ENCODE measurements around the gene FATE1. TPM values are rescaled to one million over a fixed set of nuclear protein-coding genes. Genes with fewer than 3 reads are reported as not detected.

Gene FATE1
- total and polyA plus RNA-seq, 2 of the 8 experiments (the other 6 are each of a cell fraction or from before 2014, with no cell fraction given) = 0.12 TPM; not detected in 1

DNA sequence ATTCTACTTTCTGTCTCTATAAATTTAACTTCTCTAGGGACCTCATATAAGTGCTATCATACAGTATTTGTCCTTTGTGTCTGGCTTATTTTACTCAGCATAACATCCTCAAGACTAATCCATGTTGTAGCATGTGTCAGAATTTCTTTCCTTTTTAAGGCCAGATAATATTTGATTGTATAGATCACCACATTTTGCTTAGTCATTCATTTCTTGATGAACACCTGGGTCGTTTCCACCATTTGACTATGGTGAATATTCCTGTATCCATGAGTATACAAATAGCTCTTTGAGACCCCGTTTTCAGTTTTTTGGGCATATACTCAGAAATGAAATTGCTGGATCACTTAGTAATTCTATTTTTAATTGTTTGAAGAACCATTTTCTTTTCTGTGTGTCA, 30.7 kb downstream of the FATE1 start:
- H3K4me1 ChIP-seq (replicated peaks in 1 of 4; ENCODE audit: control insufficient read depth in 3 of 4, insufficient read depth in 4 of 4, low read length in 3 of 4) = 0 out of 7 replicates have a peak, but pooled peaks cover 0 to 2% (median 0%) of the 10 kb centered on the region in 4 experiments
- no peak for FAIRE-seq
- no peak overlapping the region for H3K4me2 ChIP-seq (ENCODE audit: insufficient read depth in 1 of 2, low read depth in 2 of 2, low read length in 2 of 2)
- H4K5ac ChIP-seq (ENCODE audit: insufficient read length, low read depth, low read length) = no peak overlapping the region
- H3K27ac ChIP-seq (ENCODE audit: low read depth, low read length) = no peak overlapping the region
- H3K56ac ChIP-seq (replicated peaks; ENCODE audit: insufficient read length, low read depth, low read length) = no peak overlapping the region
- H3K36me3 ChIP-seq (ENCODE audit: control insufficient read depth in 2 of 4, insufficient read depth in 4 of 4, low read length in 3 of 4) = no peaks in the 10 kb centered on the region
- no peaks in the 10 kb centered on the region for H3K79me1 ChIP-seq (ENCODE audit: low read depth, low read length)
- no peaks in the 10 kb centered on the region for H3K9me3 ChIP-seq (ENCODE audit: insufficient read depth in 2 of 2, low read depth in 1 of 2, low read length in 1 of 2)
- no peak for DNase-seq (ENCODE audit: low read depth in 1 of 2, low spot score in 2 of 2)
- H3K18ac ChIP-seq (ENCODE audit: extremely low read depth, low read length) = no peak overlapping the region
- H3K23ac ChIP-seq (ENCODE audit: insufficient read length) = no peak overlapping the region
- WGBS, 2 experiments (ENCODE audit: extremely low coverage in 1 of 2, insufficient coverage in 1 of 2, insufficient read length in 1 of 2, insufficient replicate concordance in 2 of 2, low coverage in 1 of 2, low lambda C conversion rate in 2 of 2, missing lambda C conversion rate in 1 of 2) = 100% methylated on average over 2 of the region's 2 CpGs; no CpG with 5 or more reads in 1 of the 2 experiments
- H2BK12ac ChIP-seq (ENCODE audit: low read depth, low read length) = no peak overlapping the region
- no peak overlapping the region for H3K4me3 ChIP-seq (ENCODE audit: extremely low read depth in 1 of 4, insufficient read depth in 2 of 4, low read depth in 3 of 4, low read length in 4 of 4)
- no peak overlapping the region for H2AFZ ChIP-seq (ENCODE audit: low read length)
- H3K4ac ChIP-seq (replicated peaks; ENCODE audit: insufficient read length, low read depth, low read length) = no peak overlapping the region
- POLR2A ChIA-PET (ENCODE audit: partially characterized antibody) = no interaction called here
- H2BK5ac ChIP-seq (ENCODE audit: low read depth, low read length) = no peak overlapping the region
- H4K8ac ChIP-seq (ENCODE audit: extremely low read depth, insufficient read depth, low read length) = no peak overlapping the region
- no peak overlapping the region for H2BK20ac ChIP-seq (ENCODE audit: low read length)
- H3K9ac ChIP-seq (replicated peaks in 1 of 4; ENCODE audit: extremely low read depth in 1 of 4, low read depth in 3 of 4, low read length in 3 of 4) = no peak overlapping the region
- H2AK5ac ChIP-seq (ENCODE audit: low read depth, low read length) = no peak overlapping the region
- no peak overlapping the region for H4K91ac ChIP-seq (replicated peaks; ENCODE audit: insufficient read length, low read length)
- CTCF ChIA-PET (ENCODE audit: partially characterized antibody) = interaction anchor here (1.2 to 1.4 kb wide), 3 partner anchors 8 to 886 kb away, joined by 3 to 6 read pairs (median 3); no protein-coding TSS in a partner anchor
- no peak overlapping the region for H2BK15ac ChIP-seq (ENCODE audit: low read length)
- no peaks in the 10 kb centered on the region; the same call in 1 of the 2 replicates for H3K23me2 ChIP-seq (ENCODE audit: low read depth, low read length)
- H3K79me2 ChIP-seq (ENCODE audit: control insufficient read depth in 1 of 2, insufficient read depth in 2 of 2, low read length in 2 of 2) = no peaks in the 10 kb centered on the region
- no peak overlapping the region for H2BK120ac ChIP-seq (replicated peaks; ENCODE audit: low read depth, low read length)
- H3K27me3 ChIP-seq (replicated peaks in 1 of 4; ENCODE audit: control insufficient read depth in 3 of 4, extremely low read depth in 1 of 4, insufficient read depth in 3 of 4, low read length in 3 of 4) = no peaks in the 10 kb centered on the region
- H4K20me1 ChIP-seq (replicated peaks in 1 of 2; ENCODE audit: control insufficient read depth in 1 of 2, insufficient read depth in 2 of 2, low read length in 2 of 2) = no peaks in the 10 kb centered on the region
- no peak overlapping the region for H3K14ac ChIP-seq (ENCODE audit: insufficient read length)
- no peak for TF ChIP-seq JUND (IDR thresholded peaks at IDR 0.05; ENCODE audit: low read length)
- no peak for TF ChIP-seq SIRT6 (IDR thresholded peaks at IDR 0.05; ENCODE audit: low read length)
- no peak for TF ChIP-seq TAF1 (IDR thresholded peaks at IDR 0.05; ENCODE audit: low read depth, low read length)
- no peak for TF ChIP-seq YY1 (IDR thresholded peaks at IDR 0.05; ENCODE audit: low read depth, low read length)
- no peak for TF ChIP-seq GABPA (IDR thresholded peaks at IDR 0.05; ENCODE audit: borderline replicate concordance, insufficient read depth, low read length)
- no peak for TF ChIP-seq JUN (IDR thresholded peaks at IDR 0.05; ENCODE audit: low read depth, low read length)
- TF ChIP-seq CHD1 (IDR thresholded peaks at IDR 0.05; ENCODE audit: low read depth, low read length) = no peak
- no peak for TF ChIP-seq FOSL1 (IDR thresholded peaks at IDR 0.05; ENCODE audit: insufficient read depth, low read depth, low read length)
- TF ChIP-seq SP2 (IDR thresholded peaks at IDR 0.05; ENCODE audit: low read length) = no peak
- no peak for TF ChIP-seq POLR2A (IDR thresholded peaks at IDR 0.05; ENCODE audit: control extremely low read depth in 1 of 2, low read depth in 2 of 2, low read length in 2 of 2)
- TF ChIP-seq RAD21 (IDR thresholded peaks at IDR 0.05 in 1 of 2, conservative IDR thresholded peaks at IDR 0.05 in 1 of 2; ENCODE audit: low read depth in 2 of 2, low read length in 2 of 2) = no peak
- no peak for TF ChIP-seq KDM1A (IDR thresholded peaks at IDR 0.05; ENCODE audit: borderline replicate concordance, low read length)
- TF ChIP-seq CBX8 (IDR thresholded peaks at IDR 0.05; ENCODE audit: borderline replicate concordance, low read depth, low read length) = no peak
- no peak for TF ChIP-seq CBX5 (IDR thresholded peaks at IDR 0.05; ENCODE audit: low read depth, low read length)
- no peak for TF ChIP-seq RBBP5 (IDR thresholded peaks at IDR 0.05; ENCODE audit: borderline replicate concordance, low read depth, low read length)
- TF ChIP-seq POLR2AphosphoS5 (IDR thresholded peaks at IDR 0.05; ENCODE audit: low read depth, low read length) = no peak

All from H1 (cell line).